C4-2B (cell line): ENCODE results near the gene MTSS2.

ENCODE experiments used
- H3K27ac ChIP-seq: fragments of 450-650 bp; 2 replicates; pipeline ENCODE4 v1.5.1; 2017
- CTCF ChIP-seq: fragments of 450-650 bp; conservative IDR thresholded peaks from 2 replicates; pipeline ENCODE4 v1.5.1; 2017; ENCODE audit warnings: mild to moderate bottlenecking
- ZFX ChIP-seq: fragments of 450-650 bp; IDR thresholded peaks from 2 replicates; pipeline ENCODE4 v1.6.1; 2017

Gene MTSS2

DNA sequence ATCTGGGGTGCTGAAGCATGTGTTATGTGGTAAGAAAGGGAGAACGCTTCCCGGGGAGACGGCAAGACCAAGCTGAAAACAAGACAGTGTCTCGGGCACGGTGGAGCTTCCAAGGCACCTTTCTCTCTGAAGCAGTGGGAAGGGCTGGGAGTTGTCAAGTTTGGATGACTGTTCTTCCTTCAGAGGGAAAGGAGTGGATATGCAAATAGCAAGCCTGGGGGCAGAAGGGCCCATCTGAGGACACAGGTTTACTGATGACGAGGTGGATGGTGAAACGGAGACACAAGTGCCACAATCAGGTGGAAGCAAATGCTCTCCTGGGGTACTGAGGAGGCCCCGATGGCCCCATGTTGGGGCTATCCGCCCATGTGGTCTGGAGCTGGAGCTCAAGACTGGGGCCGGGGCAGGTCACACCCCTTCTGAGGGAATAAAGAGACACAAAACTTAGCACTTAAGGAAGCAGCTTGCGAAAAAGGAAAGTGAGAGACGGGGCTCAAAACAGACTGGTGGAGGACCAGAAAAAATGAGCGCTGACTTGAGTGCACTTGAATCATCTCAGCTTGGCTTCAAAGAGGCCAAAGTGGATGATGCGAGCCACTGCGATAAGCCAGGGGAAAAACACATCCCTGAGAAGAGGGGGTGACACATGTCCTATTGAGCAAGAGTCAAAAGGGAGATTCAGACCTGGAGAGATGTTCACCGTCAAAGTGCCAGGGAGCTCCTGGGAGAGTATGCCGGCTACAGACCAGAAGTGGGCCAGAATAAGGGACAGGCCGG lies 34.8 kb upstream of the MTSS2 start:
- H3K27ac ChIP-seq, result no peak overlapping the region
- TF ChIP-seq ZFX, result no peak
- no peak for TF ChIP-seq CTCF

DNA sequence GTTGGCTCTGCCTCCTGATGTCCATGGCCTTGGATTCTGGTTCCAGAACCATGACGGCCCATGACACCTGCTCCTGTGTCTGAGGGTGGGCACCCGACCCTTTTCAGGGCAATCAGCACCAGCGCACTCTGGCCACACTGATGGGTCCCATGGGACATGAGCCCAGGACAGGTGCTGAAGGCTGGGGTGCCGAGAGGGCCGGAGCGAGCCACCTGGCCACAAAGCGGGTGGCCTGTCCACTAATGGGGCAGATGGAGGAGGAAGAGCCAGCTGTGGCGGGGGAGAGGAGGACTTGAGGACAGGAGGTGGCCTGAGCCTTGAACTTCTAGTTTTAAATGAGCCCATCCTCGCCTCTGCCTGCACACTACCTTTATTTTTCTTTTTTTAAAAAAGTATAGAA lies 31.2 kb upstream of the MTSS2 start:
- H3K27ac ChIP-seq, result no peak overlapping the region; the same call in 1 of the 2 replicates
- TF ChIP-seq ZFX, result no peak

GRCh38 chr16:70715860-70716357 lies 30.1 kb upstream of the MTSS2 start:
- no peak for TF ChIP-seq ZFX
- peak overlapping the region; percentile 92 for H3K27ac ChIP-seq

DNA sequence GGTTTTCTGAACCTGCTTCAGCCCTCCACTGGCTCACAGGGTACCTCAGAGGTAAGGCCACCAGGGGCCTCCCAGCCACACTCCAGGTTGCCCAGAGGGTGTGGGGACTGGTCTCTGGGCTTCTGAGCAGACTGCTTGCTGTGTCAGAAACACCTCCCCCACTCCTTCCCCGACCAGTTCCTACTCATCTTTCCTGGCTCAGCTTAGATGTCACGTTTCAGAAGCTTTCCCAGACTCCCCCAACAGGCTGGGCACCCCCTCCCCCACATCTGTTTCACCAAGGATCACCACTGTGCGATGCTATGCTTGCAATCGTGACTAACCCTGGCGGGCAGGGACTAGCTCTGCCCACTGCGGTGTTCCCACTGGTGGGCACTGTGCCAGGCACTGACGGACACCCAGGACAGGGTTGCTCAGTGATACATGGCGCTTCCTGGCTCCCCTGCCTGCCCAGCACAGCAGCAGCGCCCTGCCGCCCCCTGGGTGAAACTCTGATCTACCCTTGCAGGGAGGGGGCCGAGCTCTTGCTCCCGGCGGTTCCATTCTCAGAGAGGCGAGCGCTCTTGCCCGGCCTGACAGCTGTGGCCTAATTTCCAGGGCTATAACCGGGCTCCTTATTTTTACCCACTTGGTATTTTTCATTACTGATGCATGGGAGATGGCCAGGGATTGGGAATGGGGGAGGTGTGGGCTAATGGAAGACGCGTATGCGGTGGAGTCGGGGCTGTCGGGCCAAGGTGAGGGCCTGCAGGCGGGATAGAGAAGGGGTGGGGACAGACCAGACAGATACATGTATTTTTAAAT lies 29.4 kb upstream of the MTSS2 start:
- no peak for TF ChIP-seq ZFX
- TF ChIP-seq CTCF, result no peak
- H3K27ac ChIP-seq, result peak overlapping the region; percentile 92

- no peak for TF ChIP-seq ZFX
- no peak for TF ChIP-seq CTCF
- peak overlapping the region; percentile 92 for H3K27ac ChIP-seq
Observed at GRCh38 chr16:70714581-70715054, 28.8 kb upstream of the MTSS2 start.

DNA sequence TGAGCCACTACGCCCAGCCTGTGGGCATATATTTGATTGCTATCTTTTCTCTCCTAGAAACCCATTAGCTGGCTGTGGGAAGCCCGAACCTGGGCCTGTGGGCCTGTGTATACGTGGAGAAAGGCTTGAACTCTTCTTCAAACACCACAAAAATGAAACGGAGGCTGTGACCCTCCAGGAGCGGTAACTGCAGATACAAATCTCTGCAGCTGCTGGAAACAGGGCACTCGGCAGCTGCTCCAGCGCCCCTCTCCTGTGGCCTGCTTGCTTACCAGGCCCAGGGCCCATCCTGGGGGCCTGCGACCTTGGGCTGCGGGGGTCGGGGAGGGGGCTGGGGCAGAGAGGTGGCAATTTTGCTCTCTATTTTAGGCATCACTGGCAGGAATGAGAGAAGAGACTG lies 28.0 kb upstream of the MTSS2 start:
- TF ChIP-seq CTCF, result no peak
- TF ChIP-seq ZFX, result no peak
- peak overlapping the region; percentile 92 for H3K27ac ChIP-seq

- no peak overlapping the region; the same call in 1 of the 2 replicates for H3K27ac ChIP-seq
- no peak for TF ChIP-seq CTCF
- TF ChIP-seq ZFX, result no peak
Observed at GRCh38 chr16:70713342-70713741, 27.5 kb upstream of the MTSS2 start.

DNA sequence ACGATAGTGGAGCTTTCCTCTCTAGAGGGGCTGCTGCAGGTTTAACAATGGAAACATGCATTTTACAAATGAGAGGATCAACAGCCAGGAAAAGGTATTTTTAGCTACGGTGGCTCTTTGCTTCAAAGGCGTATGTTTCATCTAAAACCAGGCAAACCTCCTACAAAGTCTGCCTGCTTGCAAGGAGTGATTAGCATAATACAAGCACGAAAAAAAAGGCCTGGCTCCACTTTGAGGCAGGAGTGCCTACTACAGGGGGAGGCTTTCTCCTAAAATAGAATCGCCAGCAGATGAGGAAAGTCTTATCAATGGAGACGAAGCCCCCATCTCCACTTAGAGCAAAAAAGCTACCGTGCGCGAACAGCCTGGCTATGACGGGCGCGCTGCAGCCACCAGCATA lies 27.1 kb upstream of the MTSS2 start:
- no peak overlapping the region for H3K27ac ChIP-seq
- TF ChIP-seq CTCF, result no peak
- TF ChIP-seq ZFX, result no peak
